ENCODE results near the gene TNFRSF25.

- no peak for TF ChIP-seq CTCF (IDR thresholded peaks at IDR 0.05; ENCODE audit: borderline replicate concordance, extremely low read depth, low read length, poor library complexity, severe bottlenecking)
- no peak for TF ChIP-seq EZH2 (IDR thresholded peaks at IDR 0.05; ENCODE audit: borderline replicate concordance, low read depth, low read length, severe bottlenecking)
Measured at GRCh38 chr1:6461051-6461530, 4.9 kb downstream of the TNFRSF25 start.

All from DND-41 (cell line).